DMS153 treated with DMSO at 0.1 percent for 48 hours (cell line): ENCODE measurements around the gene OAS1.

Source experiments
- DNase-seq: peaks from one replicate; lab custom pipeline; 2025; ENCODE audit not compliant: unreplicated experiment; lab: John Stamatoyannopoulos, UW

The OAS1 gene

GRCh38 chr12:112964915-112965314 lies 58.2 kb downstream of the OAS1 start:
- DNase-seq: no peak

GRCh38 chr12:112965643-112966042 lies 58.9 kb downstream of the OAS1 start:
- DNase-seq: no peak

- DNase-seq: no peak
These were observed 60.5 kb downstream of the OAS1 start for GRCh38 chr12:112967306-112967705.

- DNase-seq: no peak
These were observed 61.1 kb downstream of the OAS1 start for GRCh38 chr12:112967858-112968257.
